HG03196 (cell line): Measurements from ENCODE around the gene APOC3.
"Not testable (repeated sequence)": the region's sequence is repeated elsewhere in the genome, so short reads cannot be mapped to it uniquely, and the experiment has no call there.

Experiments used
- ATAC-seq: cut with Tn5 transposase; IDR thresholded peaks from one replicate; pipeline ENCODE4 v1.9.1; 2021; ENCODE audit not compliant: unreplicated experiment

The APOC3 gene

GRCh38 chr11:116801662-116802061 lies 28.0 kb upstream of the APOC3 start:
- not testable (repeated sequence) for ATAC-seq

DNA sequence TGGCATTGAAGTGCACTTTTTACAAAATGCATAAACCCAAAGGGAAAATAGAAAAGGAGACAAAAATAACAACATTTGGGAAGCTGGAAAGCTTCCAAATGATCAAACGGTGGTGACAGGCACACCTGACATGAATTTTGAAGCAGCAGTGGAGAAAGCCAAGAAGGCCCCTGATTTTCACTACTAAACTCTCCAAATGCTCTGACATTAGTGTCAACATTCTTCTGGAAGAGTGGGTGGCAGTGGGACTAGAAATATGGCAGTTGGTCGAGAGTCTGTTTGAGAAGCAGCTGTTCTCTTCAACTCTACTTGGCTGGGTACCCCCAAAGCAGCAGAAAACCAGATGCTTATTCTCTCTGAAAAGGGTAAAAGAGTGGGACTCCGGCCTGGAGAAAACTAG lies 25.7 kb upstream of the APOC3 start:
- ATAC-seq = no peak

DNA sequence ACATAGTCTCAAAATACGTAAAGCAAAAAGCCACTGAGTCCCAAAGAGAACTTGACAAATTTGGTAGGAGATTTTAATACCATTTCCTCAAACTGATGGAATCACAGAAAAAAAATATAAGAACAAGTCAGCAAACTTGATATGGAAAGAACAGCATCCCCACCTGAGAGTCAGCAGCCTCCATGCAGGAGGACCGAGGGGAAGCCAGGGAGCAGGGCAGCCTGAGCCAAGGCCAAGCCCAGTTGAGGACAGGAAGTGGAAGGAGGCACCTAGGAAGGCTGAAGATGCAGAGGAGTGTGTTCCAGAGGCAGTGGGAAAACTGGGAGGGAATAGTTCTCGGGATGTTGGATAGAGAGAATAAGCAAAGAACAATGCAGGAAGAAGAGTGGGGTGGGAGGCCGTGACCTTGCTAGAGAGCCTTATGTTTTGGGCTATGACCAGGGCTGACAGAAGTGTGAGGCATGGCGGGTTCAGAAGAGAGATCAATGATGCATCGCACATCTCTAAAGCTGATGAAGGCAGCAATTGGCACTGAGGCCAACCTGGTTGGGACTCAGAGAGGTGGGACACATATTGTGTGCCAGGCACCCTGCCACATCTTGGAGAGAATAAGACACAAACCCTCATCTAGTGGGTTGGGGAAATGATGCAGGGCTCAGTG lies 22.0 kb upstream of the APOC3 start:
- no peak for ATAC-seq

DNA sequence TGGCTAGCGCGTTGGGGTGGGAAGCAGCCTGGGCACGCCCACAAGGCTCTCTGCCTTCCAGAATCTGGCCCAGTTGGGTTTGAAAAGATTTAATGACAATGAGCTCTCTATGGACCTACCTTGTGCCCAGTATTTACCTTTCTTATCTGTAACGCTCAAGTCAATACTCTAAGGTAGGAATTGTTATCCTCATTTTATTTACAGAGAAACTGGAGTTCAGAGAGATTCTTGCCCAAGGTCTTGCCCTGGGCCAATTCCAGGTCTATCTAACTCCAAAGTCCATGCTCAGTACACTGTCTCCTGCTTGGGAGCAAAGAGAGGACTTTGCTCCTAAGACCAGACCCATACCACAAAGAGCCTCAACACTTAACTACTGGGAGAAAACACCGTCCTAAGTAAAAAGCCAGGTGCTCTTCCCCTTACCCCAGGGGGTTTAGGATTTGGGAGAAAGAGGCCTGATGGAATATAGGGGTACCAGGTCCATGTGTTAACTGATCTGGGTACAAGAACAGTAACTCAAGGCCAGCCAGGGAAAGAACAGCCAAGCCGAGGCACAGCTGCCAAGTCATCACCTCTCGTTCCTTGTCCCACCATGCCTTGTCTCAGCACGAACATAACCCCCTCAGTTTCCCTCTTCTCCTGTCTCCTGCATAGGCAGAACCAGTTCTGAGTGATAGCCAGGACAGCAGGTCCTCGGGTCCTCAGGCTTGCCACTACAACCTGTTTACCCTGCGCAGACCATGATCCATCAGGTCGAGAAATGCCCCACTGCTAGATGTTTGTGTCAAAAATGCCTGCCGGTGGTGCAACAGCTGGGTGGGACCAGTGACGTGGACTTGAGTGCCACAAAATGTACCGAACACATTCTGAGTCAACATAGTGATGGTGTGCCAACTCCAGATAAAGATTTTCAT lies 21.2 kb upstream of the APOC3 start:
- ATAC-seq = no peak

DNA sequence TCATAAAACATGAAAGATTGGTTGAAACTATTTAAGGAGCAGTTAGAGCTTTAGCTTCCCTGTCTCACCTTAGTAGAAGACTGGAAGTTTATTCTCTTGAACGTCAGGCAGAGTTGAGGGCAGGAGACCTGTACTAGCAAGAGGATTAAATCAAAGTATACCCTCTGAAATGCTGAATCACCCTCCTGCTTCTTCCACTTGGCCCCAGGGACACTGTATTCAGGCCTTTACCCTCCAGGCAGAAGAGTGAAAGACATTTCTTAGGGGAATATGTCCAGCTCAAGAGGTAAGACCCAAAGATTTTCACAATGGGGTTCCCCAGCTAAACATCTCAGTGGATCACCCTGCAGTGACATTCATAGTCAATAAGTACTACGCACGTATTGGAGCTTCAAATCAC lies 18.5 kb upstream of the APOC3 start:
- no peak for ATAC-seq

- ATAC-seq = no peak
These were observed 17.6 kb upstream of the APOC3 start for GRCh38 chr11:116812109-116812508.

GRCh38 chr11:116813170-116813569 lies 16.5 kb upstream of the APOC3 start:
- no peak for ATAC-seq

DNA sequence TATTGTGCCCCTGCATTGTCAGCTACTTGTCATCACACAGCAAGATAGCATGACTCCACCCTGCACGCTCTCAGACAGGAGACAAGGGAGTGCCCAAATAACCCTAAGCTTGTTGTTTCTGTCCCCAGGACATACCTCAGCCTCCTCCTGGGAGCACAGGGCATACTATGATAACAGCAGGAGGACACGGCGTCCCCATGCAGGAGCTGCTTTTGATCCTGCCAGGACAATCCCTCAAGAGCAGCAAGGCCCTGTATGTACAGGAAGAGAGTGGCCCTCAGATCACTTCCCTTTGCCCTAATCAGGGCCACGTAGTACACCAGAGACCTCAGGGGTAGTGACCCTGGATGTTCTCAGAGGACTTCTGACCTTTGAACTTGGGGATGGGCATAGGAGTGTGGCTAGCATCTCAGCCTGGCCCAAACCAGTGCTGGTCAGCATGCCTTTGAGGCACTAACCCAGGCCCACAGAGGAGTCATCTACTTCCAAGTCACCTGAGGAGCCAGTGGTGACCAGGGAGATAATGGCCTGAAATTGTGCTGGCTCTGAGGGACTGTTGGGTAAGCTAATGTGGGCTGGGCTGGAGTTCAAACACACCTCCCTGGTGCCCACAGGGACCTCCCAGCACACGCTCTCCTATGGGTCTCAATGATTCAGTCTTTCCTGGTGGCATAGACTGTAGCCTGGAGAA lies 15.8 kb upstream of the APOC3 start:
- no peak for ATAC-seq

GRCh38 chr11:116814502-116814901 lies 15.2 kb upstream of the APOC3 start:
- ATAC-seq = no peak

GRCh38 chr11:116819049-116819448 lies 10.7 kb upstream of the APOC3 start:
- ATAC-seq = no peak

- no peak for ATAC-seq
These were observed 8.4 kb upstream of the APOC3 start for GRCh38 chr11:116821050-116821918.

- ATAC-seq = no peak
These were observed 7.1 kb upstream of the APOC3 start for GRCh38 chr11:116822575-116822974.

DNA sequence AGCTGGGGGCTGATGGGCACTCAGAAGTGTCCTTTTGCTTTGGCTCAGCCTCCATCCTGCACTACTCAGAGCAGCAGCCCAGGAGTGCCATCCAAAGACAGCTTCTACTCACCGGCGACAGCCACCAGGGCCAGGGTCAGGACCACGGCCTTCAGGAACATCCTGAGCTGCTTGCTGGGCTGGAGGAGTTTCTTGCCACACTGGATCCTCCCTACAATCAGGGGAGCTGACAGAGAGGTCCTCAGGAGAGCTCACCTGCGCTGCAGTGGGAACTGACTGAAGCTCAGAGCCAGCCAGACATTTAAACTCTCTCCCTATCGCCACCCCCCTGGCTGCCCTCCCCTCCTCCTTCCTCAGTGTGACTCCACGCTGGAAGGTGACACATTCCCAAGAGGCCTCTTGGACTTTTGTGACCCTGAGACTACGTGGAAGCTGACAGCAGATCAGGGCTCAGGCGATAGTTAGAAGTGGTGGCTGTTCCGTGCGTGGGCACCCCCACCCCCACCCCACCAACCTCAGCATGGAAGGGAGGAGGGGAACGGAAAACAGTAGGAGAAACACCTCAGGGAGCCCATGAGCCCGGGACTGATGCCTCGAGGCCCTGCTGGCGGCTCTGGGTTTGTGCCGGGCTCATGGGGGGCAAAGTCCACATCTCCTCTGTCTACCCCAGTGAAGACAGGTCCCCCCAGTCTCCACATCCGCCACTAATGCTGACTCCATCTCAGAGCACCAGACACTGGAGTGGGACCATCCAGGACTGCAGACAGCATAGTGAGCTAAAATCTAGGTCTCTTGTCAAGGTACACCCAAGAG lies 6.5 kb upstream of the APOC3 start, which contains the start of gene APOA4:
APOA4 (minus strand) TSS at position 274 of the 813 bp plus-strand sequence; CDS start at position 161, 113 bp downstream.
- ATAC-seq = no peak

DNA sequence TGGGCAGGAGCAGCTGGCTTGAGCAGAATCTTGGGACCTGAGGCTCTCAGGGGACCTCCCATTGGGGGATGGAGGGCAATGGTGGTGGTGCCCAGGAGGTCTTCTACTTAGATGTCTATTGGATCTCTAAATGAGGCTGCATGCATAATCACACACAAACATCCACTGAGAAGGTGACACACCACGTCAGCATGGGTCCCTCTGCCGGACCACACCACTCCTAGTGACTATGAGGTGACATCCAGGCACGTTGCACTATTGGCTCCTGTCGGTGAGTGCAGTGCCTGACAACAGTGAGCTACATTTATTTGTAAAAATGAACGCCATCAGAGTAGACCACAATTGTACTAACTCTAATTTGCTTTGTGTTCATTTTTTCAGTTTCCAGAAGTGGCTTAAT lies 4.3 kb upstream of the APOC3 start:
- ATAC-seq = no peak

DNA sequence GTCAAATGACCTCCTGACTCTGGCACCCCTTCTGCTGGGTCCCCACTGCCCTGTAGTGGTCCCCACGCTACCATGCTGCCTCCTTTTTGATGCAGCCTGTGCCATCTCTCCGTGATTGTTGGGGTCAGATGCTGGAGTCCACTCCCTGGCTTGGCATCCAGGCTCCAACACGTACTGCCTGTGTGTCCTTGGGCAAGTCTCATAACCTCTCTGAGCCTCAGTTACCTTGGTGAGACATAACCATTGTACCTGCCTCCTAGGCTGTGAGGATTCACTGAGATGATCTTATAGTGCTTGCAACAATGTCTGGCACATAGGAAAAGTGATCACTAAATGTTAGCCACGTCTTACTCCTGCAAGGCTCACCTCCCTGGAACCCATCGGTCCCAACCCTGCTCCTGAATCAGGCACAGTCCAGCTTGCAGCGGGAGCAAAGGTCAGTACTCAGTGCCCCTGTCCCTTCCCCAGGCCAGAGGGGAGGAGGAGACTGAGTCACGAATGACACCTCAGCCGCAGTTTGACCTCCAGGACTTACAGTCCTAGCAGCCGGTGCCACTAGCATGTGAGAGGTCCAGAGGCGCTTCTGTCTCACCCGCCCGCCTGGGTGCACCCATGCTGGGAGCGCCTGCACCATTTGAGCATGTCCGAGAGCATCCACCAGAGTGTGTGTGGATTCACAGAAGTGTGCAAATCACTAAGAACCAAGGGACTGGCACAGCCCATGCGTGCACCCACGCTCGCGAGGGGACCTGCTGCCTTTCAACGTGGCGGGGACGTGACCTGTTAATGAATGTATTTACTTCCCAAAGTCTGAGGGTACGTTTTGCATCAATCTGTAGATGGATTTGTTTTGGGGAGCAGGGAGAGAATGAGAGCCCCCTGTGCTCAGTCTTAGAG lies 3.6 kb upstream of the APOC3 start:
- no peak for ATAC-seq

- ATAC-seq = no peak
These were observed 2.8 kb upstream of the APOC3 start for GRCh38 chr11:116826751-116827431.

- ATAC-seq = no peak
These were observed 2.2 kb upstream of the APOC3 start for GRCh38 chr11:116827461-116827860.
